Measurements from ENCODE around the gene SNAPIN. TPM values are rescaled to one million over a fixed set of nuclear protein-coding genes. Genes with fewer than 3 reads are reported as not detected.

Gene SNAPIN
- total RNA-seq, 1 experiment from 2014 or later = 39.1 TPM

- Histone ChIP-seq H3K4me3 (replicated peaks in 1 of 2; ENCODE audit: low read depth in 1 of 2, low read length in 2 of 2) (no peak overlapping the region), H3K36me3 (ENCODE audit: control insufficient read depth in 1 of 2, insufficient read depth in 2 of 2, low read length in 2 of 2) (peaks cover 2 to 9% of the 10 kb centered on the region in 2 experiments; a peak in 2 of 4 replicates), H3K4me1 (ENCODE audit: control insufficient read depth in 1 of 2, insufficient read depth in 2 of 2, low read length in 2 of 2) (peaks cover 14 to 26% of the 10 kb centered on the region in 2 experiments), H4K20me1 (ENCODE audit: insufficient read depth) (no peaks in the 10 kb centered on the region), H3K27me3 (ENCODE audit: insufficient read depth, low read length) (no peaks in the 10 kb centered on the region), H3K79me2 (ENCODE audit: insufficient read depth, low read length) (peaks cover 15% of the 10 kb centered on the region; the same call in 1 of the 2 replicates), H3K27ac (ENCODE audit: low read depth, low read length) (no peak overlapping the region), H3K9me3 (ENCODE audit: control insufficient read depth in 1 of 2, insufficient read depth in 1 of 2, low read depth in 1 of 2, low read length in 2 of 2) (no peaks in the 10 kb centered on the region), H3K4me2 (ENCODE audit: low read length) (no peak overlapping the region), H3K9ac (ENCODE audit: low read length) (no peak overlapping the region), H2AFZ (ENCODE audit: low read depth, low read length, poor library complexity, severe bottlenecking) (no peak overlapping the region), H3K9me2 (ENCODE audit: insufficient read depth) (no peaks in the 10 kb centered on the region)
- no peak for DNase-seq (ENCODE audit: low read depth, low spot score)
- ChIA-PET POLR2A (interaction anchor here (0.7 to 10.5 kb wide), 3 partner anchors 8 to 133 kb away, joined by 3 to 172 read pairs (median 3); partner anchors contain the start of genes CHTOP, S100A14 and S100A16), CTCF (no interaction called here), RAD21 (ENCODE audit: low non-redundant PET in 1 of 2, low total read pairs in 2 of 2, uncharacterized antibody in 2 of 2, unreplicated experiment in 2 of 2) (no interaction called here)
- no peak for TF ChIP-seq FOSL1 (IDR thresholded peaks at IDR 0.05; ENCODE audit: low read depth)
- TF ChIP-seq EGR1 (IDR thresholded peaks at IDR 0.05; ENCODE audit: low read depth) = no peak
- intact Hi-C loops (cut with micrococcal nuclease) = no loop called here
- no peak for ATAC-seq
- BruUV-seq (replicated peaks) = no TSS peak
Observed at GRCh38 chr1:153623101-153623500, 35.4 kb upstream of the SNAPIN start.

- ATAC-seq (no peak), DNase-seq (ENCODE audit: low read depth, low spot score) (no peak)
- ChIA-PET CTCF (interaction anchor here (0.9 to 5.7 kb wide), 2 partner anchors 9 to 115 kb away, joined by 3 to 76 read pairs; partner anchors contain the start of genes S100A14 and S100A16), POLR2A (interaction anchor here (1.6 to 10.5 kb wide), 2 partner anchors 9 to 10 kb away, joined by 7 to 172 read pairs; partner anchors contain the start of genes CHTOP, S100A14 and S100A16), RAD21 (ENCODE audit: low non-redundant PET in 1 of 2, low total read pairs in 2 of 2, uncharacterized antibody in 2 of 2, unreplicated experiment in 2 of 2) (no interaction called here)
- H3K4me1 ChIP-seq (ENCODE audit: control insufficient read depth in 1 of 2, insufficient read depth in 2 of 2, low read length in 2 of 2) = peaks cover 18 to 29% of the 10 kb centered on the region in 2 experiments
- H3K4me2 ChIP-seq (ENCODE audit: low read length) = no peak overlapping the region
- no TSS peak for BruUV-seq (replicated peaks)
- intact Hi-C loops (cut with micrococcal nuclease) = loop anchor here (5.0 kb wide), 1 partner anchor 273 kb away; no protein-coding TSS in a partner anchor
- TF ChIP-seq SRF (IDR thresholded peaks at IDR 0.05; ENCODE audit: low read depth) = no peak
- TF ChIP-seq SIN3A (IDR thresholded peaks at IDR 0.05; ENCODE audit: low read depth) = no peak
- no peak for TF ChIP-seq EZH2phosphoT487 (IDR thresholded peaks at IDR 0.05; ENCODE audit: borderline replicate concordance)
- no peak for TF ChIP-seq POLR2A (IDR thresholded peaks at IDR 0.05; ENCODE audit: borderline replicate concordance, extremely low read depth, insufficient read depth, insufficient read length)
- TF ChIP-seq YY1 (IDR thresholded peaks at IDR 0.05; ENCODE audit: extremely low read depth, insufficient replicate concordance, low read depth, low read length) = no peak
- TF ChIP-seq JUND (IDR thresholded peaks at IDR 0.05) = no peak
- TF ChIP-seq ZNF274 (IDR thresholded peaks at IDR 0.05; ENCODE audit: low read depth, low read length) = no peak
- TF ChIP-seq TCF7L2 (IDR thresholded peaks at IDR 0.05; ENCODE audit: borderline replicate concordance, extremely low read depth, insufficient read depth, insufficient read length) = no peak
- TF ChIP-seq EGR1 (IDR thresholded peaks at IDR 0.05; ENCODE audit: low read depth) = no peak
- no peak for TF ChIP-seq FOSL1 (IDR thresholded peaks at IDR 0.05; ENCODE audit: low read depth)
- TF ChIP-seq CBX3 (IDR thresholded peaks at IDR 0.05; ENCODE audit: low read depth) = no peak
- TF ChIP-seq POLR2AphosphoS5 (IDR thresholded peaks at IDR 0.05; ENCODE audit: low read depth, low read length) = no peak
- H3K27ac ChIP-seq (ENCODE audit: low read depth, low read length) = no peak overlapping the region
- H3K36me3 ChIP-seq (ENCODE audit: control insufficient read depth in 1 of 2, insufficient read depth in 2 of 2, low read length in 2 of 2) = peaks cover 2 to 9% of the 10 kb centered on the region in 2 experiments; a peak in 2 of 4 replicates
- no peaks in the 10 kb centered on the region for H3K9me3 ChIP-seq (ENCODE audit: control insufficient read depth in 1 of 2, insufficient read depth in 1 of 2, low read depth in 1 of 2, low read length in 2 of 2)
- H3K4me3 ChIP-seq (replicated peaks in 1 of 2; ENCODE audit: low read depth in 1 of 2, low read length in 2 of 2) = no peak overlapping the region
- H3K9ac ChIP-seq (ENCODE audit: low read length) = no peak overlapping the region
- H2AFZ ChIP-seq (ENCODE audit: low read depth, low read length, poor library complexity, severe bottlenecking) = no peak overlapping the region
- H4K20me1 ChIP-seq (ENCODE audit: insufficient read depth) = no peaks in the 10 kb centered on the region
- peaks cover 15% of the 10 kb centered on the region; the same call in 1 of the 2 replicates for H3K79me2 ChIP-seq (ENCODE audit: insufficient read depth, low read length)
- H3K9me2 ChIP-seq (ENCODE audit: insufficient read depth) = no peaks in the 10 kb centered on the region
- H3K27me3 ChIP-seq (ENCODE audit: insufficient read depth, low read length) = no peaks in the 10 kb centered on the region
Observed at GRCh38 chr1:153624965-153625611, 33.4 kb upstream of the SNAPIN start.
